GM19351 (cell line): ENCODE measurements around the gene DUOX2.
A peak's percentile ranks its signal among the peaks of the same experiment; 100 is the strongest.
"Not testable (repeated sequence)": the region's sequence is repeated elsewhere in the genome, so short reads cannot be mapped to it uniquely, and the experiment has no call there.

ENCODE experiments used
- ATAC-seq: cut with Tn5 transposase; IDR thresholded peaks from one replicate; pipeline ENCODE4 v1.9.1; 2021; ENCODE audit warnings: mild to moderate bottlenecking, moderate library complexity; ENCODE audit not compliant: unreplicated experiment

The DUOX2 gene

DNA sequence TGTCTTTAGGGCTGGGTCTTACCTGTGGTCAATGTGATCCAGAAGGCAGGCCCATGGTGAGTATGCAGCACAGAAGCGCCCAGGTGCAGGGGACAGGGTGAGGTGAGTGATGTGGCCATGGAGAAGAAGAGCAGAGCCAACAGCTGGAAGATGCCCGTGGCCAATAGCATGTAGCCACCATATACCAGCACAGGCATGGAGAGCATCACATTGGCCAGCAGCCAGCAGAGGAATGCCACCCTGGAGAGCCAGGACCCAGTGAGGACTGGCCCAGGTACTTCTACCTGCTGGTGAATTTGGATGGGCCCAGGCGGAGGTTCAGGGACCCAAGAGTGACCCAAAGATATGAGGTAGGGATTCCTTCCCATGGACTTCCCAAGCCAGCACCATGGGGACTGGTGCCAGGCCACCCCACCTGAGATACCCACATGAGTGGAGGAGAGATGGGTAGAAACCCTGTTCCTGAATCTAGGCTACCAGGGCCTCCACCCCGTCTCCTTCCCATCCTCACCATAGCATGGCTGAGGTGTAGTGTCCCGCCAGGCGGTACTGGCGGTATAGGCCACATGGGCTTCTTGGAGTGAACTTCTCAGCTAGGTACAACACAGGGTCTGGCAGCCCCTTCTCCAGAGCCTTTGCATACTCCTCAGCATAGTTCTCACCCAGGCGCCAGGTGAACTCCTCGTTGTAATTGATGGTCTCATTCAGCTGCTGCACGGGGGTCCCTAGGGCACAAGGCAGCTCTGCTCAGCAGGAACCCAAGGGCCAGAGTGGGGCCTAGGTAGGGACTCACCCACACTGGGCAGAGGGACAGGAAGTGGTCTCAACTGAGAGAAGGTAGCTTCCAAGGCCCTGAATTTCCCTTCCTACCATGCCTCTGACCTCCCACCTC lies 6.4 kb upstream of the DUOX2 start:
- no peak for ATAC-seq

GRCh38 chr15:45118996-45119395 lies 5.0 kb upstream of the DUOX2 start:
- ATAC-seq: no peak

GRCh38 chr15:45118131-45118588 lies 4.2 kb upstream of the DUOX2 start:
- ATAC-seq: peak; percentile 92

DNA sequence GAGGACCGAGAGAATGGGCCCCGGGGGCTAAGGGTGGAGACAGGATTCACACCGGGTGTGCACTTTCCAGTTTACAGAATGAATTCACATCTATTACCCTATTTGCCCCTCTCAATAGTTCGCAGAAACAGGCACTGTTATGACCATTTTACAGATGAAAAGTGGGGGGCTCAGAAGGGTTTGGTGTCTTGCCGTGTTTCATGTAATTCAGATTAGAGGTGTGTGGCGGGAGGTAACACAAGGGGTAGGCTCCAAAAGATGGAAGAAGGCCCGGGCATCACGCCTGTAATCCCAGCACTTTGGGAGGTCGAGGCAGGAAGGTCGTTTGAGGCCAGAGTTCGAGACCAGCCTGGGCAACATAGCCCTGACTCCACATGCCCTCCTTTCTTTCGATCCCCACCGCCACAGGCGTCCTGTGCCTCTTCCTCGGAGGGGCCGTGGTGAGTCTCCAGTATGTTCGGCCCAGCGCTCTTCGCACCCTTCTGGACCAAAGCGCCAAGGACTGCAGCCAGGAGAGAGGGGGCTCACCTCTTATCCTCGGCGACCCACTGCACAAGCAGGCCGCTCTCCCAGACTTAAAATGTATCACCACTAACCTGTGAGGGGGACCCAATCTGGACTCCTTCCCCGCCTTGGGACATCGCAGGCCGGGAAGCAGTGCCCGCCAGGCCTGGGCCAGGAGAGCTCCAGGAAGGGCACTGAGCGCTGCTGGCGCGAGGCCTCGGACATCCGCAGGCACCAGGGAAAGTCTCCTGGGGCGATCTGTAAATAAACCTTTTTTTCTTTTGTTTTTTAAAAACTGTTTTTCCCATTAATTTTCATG lies 3.5 kb upstream of the DUOX2 start:
- ATAC-seq: no peak

- no peak for ATAC-seq
Measured at GRCh38 chr15:45116482-45117307, 2.7 kb upstream of the DUOX2 start.

GRCh38 chr15:45116006-45116481 lies 2.1 kb upstream of the DUOX2 start:
- no peak for ATAC-seq

- ATAC-seq: no peak
Measured at GRCh38 chr15:45115312-45115820, 1.4 kb upstream of the DUOX2 start.

DNA sequence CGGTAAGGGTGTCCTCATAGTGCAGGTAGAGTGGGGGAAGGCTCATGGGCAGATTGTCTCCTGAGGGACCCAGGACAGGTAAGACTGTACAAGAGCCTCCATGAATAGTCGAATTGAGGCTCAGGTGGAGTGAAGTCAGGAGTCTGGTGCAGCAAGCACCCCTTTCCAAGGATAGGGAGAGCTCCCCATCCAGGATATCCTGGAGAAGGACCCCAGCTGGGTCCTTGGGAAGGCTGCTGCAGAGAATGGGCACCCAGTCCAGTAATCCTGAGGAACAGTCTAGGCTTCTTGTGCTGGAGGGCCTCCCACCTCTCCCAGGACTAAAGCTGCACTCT lies 746 bp upstream of the DUOX2 start:
- no peak for ATAC-seq

GRCh38 chr15:45113380-45113990 lies 487 bp downstream of the DUOX2 start:
- no peak for ATAC-seq

DNA sequence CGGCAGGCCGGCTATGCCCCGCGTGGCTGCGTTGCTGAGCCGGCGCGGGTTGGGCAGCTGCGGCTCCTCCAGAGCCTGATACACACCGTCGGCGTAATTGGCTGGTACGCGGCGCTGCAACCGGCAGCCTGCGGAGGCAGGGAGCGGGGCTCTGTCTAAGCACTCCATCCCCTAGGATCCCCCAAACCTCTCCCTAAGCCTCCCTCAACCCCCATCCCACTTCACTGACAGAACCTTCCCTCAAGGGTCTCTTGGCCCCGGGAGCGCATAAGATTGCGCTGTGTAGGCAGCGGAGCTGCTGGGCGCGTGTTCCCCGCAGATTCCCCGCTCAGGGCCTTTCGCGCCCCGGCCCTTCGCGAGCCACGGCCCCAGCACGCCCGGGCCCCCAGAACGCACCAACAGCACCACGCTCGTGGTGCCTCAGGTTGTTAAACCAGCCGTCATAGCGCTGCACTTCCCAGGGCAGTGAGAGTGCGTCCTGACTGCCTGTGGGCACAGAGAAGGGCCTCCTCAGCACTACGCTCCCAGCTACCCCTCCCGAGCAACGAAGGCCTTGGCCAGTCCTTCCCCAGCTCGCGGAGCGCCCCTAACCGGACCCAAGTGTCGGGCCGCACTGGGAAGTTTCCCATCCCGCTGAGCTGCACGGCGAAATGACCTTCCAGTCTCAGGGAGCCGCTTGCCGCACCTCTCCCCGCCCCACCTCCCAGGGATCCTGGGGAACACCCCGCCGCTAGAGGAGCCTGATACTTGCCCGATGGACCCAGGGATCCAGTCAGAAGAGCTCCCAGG lies 1.2 kb downstream of the DUOX2 start:
- ATAC-seq: no peak

DNA sequence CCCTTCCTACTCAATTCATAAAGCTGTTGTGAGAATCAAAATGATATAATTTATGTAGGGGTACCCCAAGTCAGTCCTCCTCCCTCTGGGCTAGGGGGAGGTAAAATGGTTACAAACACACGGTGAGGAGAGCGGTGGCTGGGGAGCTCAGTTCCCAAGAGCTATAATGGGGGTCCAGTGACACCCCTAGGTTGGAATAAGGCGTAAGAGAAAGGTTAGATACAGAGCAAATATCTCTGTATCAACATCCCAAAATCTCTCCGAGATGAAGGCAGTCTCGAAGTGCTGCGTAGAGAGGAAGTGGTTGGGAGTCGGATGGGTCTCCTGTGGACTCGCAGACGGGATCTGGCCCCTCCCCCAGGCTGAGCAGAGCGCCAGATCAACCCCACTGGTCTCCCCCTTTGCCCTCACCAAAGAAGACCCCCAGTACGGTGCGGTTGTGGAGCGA lies 1.8 kb downstream of the DUOX2 start:
- no peak for ATAC-seq

GRCh38 chr15:45111390-45112142 lies 2.4 kb downstream of the DUOX2 start:
- ATAC-seq: no peak

DNA sequence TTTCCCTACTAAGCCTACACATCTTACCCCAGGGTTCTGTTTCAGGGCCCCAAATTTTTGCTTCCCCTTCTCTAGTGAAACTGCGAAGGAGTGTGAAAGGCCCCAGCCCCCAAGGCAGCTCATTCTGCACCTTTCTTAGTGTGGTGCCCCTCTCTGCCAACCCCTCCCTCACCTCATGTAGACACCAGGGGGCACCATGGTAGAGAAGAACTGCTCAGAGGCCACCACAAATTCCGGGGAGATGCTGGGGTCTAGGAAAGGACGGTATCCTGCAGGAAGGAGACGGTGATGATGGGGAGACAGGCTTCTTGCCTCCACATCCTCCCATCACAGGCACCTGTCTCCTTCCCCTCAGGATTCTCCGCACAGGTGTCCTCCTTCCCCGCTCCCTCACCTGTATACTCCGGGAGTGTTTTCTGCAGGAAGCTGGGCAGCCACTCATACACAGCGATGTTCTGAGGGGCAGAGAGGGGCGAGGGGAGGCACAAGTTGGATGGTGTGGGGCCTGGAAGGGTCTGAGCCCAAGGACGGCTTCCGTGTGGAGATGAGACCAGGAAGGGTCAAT lies 3.6 kb downstream of the DUOX2 start:
- ATAC-seq: no peak

- no peak for ATAC-seq
Measured at GRCh38 chr15:45107941-45108630, 5.9 kb downstream of the DUOX2 start.

DNA sequence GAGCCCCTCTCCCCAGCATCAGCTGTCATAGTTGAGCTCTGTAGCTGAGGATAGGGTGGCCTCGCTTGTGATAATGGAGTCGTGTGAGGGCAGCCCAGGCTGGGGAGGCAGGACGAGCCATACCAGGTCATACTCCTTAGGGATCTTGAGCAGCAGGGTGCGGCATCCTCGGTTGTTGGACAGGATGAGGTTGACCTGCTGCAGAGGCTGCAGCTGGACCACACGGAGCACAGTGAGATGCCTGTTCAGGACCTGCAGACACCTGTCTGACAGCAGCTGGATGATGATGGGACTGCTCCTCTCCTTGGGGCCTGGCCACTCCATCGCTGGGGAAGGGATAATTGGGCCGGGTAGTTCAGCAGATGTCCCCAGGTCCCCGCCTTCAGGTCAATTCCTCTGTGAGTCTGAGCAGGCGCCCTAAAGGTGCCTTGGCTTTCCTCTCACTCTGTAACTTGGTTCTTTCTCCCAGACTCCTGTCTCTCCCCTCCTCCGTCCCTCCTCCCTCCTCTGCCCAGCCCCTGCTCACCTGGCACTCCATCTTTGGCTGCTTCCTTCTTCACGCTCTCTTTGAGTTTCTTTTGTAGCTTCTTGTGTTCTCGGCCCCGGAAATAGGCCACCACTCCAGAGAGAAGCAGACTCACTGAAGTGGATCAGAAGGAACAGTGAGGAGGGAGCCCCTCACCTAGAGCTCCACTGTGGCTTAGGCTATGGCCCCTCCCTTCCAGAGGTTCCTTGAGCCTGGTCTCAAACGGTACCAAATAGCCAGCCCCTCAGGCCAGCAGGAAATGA lies 7.8 kb downstream of the DUOX2 start:
- ATAC-seq: no peak

- ATAC-seq: no peak
Measured at GRCh38 chr15:45105586-45105985, 8.4 kb downstream of the DUOX2 start.

- not testable (repeated sequence) for ATAC-seq
Measured at GRCh38 chr15:45104170-45104569, 9.8 kb downstream of the DUOX2 start.
